Measurements from ENCODE around the gene EVX2.

Gene EVX2

DNA sequence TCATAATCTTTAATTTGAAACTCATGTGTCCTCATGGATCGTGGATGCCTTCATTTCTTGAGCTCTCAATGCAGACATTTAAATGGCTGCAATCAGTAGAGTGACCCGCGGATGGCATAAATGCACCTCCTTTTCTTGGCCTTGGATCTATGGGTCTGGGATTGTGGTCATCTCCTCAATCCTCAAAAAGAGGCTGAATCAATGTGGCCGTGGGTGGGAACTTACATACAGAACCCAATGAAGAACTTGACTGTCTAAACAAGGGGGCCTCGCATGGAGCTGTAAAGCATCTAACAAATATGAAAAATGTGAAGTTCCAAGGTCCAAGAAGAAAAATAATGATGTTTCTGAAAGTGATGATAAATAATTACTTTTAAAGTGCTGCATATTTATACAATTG is 11.7 kb upstream of the EVX2 start:
- DNase-seq, result no peak

DNA sequence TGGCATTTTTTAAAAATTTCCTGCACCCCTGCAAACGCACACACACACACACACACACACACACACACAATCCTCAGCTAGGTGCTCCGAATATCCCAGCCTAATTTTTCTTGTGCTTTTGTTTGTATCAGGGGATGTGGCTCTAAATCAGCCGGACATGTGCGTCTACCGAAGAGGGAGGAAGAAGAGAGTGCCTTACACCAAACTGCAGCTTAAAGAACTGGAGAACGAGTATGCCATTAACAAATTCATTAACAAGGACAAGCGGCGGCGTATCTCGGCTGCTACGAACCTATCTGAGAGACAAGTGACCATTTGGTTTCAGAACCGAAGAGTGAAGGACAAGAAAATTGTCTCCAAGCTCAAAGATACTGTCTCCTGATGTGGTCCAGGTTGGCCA is 10.6 kb upstream of the EVX2 start:
- DNase-seq, result no peak

DNA sequence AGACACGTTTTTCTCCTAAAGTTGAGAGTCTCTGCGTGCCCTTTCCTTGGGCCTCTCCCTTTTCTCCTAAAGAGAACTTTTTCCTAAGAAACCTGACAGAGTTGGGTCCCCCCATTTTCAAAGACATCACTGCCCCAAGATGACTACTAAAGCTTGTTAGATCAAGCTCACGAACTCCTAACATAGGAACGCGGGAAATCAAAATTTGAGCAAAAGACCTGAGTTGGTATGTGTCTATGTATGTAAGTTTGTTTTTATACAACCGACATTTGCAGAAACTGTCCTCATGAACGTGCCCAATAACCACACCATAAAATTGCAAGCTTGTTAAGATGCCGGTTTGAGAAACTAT is 10.1 kb upstream of the EVX2 start:
- no peak for DNase-seq

DNA sequence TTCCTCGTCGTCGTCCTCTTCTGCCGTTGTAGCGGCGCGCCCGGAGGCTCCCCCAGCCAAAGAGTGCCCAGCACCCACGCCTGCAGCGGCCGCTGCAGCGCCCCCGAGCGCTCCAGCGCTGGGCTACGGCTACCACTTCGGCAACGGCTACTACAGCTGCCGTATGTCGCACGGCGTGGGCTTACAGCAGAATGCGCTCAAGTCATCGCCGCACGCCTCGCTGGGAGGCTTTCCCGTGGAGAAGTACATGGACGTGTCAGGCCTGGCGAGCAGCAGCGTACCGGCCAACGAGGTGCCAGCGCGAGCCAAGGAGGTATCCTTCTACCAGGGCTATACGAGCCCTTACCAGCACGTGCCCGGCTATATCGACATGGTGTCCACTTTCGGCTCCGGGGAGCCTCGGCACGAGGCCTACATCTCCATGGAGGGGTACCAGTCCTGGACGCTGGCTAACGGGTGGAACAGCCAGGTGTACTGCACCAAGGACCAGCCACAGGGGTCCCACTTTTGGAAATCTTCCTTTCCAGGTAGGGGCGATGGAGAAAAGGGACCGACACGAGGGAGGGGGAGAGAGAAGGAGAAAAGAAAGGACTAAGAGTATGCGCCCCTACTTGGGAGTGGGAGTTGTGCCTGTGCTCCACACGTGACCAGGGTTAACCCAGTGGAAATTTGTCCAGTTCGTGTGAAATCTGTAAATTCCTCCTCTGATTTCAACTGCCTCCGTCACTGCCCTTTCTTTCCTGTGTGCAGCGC is 9.6 kb upstream of the EVX2 start:
- no peak for DNase-seq

DNA sequence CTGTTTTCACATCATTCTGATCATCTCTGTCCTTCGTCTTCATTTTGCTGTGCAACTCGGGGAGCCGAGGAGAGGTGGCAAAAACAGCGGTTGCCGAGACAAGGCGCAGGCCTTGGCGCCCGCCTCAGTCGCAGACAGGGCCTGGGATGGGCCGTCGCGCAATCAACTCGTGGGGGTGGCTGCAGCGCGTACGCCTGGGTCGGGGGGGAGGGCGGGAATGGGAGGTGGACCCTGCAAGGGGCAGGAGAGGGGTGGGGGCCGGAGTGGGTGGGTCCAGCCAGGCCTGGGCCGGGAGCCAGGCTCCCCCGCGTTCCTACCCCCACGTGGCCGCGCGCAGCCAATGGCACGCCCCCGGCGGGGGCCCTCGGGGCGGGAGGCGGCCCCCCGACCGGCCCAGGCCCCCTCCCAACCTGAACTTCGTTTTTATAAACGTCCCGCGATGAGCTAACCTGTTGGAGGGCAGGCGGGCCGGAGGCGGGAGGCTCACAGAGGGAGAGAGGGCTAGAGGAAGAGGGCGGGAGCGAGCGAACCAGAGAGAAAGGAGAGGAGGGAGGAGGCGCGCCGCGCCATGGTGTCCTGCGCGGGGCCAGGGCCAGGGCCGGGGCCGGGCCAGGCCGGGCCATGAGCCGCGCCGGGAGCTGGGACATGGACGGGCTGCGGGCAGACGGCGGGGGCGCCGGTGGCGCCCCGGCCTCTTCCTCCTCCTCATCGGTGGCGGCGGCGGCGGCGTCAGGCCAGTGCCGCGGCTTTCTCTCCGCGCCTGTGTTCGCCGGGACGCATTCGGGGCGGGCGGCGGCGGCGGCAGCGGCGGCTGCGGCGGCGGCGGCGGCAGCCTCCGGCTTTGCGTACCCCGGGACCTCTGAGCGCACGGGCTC is 8.7 kb upstream of the EVX2 start, which contains the start of gene HOXD13:
TSS of gene HOXD13 (plus strand) at position 452 of the 875 bp plus-strand sequence. CDS start at position 622, 170 bp downstream.
- no peak for DNase-seq

DNA sequence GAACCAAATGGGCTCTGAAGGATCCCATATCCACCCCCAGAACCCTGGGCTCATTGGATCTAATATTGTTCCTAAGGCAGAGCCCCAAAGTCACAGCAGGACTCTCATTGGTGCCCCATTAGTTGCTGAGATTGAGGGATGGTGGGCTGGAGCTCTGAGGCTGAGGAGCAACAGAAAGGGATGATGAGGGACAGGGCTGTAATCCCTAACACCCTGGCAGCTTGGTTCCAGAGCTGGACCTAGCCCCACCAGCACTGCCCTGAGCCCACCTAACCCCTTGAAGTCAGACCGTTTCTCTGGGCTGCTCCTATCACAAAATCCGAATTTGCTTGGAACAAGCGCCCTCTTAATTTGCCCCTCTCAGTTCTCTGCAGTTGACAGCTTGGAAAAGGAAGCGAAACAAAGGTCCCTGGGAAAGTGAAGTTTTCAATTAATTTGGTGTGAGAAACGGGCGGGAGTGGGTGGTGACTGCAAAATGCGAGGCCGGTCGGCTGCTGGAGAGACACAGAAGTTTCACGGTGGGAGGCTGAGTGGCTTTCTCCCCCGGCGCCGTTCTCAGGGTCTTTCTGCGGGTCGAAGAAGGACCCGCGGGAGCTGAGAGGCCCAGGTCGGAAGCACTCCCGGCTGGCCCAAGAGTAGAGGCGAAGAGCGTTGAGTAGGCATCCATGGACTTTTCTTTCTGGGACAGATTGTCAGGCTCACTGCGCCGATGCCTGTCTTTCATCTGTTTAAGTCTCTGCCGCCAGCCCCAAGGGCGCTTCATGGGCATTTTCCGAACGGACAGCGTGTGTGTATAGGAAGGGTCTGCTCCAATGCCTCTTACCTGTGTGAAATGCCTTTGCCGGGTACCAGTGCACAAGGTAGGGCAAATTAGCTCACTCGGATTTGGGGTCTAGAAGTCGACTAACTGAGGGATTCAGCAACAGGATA is 7.8 kb upstream of the EVX2 start:
- DNase-seq, result no peak

DNA sequence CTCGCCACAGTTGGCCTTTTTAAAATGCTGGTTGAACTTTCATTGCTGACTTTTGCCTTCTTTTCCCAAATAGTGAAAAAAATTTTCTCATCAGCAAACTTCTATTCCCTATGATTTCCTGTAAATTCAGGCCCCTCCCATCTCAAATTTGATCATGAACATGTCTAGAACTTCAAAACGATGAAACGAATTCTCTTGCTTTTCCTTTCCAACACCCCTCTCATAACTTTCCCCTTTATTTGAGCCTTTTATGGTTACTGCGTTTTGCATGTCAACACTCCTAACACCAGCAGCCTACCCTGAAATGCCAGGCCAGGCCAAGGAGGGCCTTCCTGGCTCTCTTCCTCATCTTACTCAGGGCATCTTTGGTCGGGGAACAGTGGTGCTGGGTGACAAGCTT is 7.1 kb upstream of the EVX2 start:
- DNase-seq, result no peak

DNA sequence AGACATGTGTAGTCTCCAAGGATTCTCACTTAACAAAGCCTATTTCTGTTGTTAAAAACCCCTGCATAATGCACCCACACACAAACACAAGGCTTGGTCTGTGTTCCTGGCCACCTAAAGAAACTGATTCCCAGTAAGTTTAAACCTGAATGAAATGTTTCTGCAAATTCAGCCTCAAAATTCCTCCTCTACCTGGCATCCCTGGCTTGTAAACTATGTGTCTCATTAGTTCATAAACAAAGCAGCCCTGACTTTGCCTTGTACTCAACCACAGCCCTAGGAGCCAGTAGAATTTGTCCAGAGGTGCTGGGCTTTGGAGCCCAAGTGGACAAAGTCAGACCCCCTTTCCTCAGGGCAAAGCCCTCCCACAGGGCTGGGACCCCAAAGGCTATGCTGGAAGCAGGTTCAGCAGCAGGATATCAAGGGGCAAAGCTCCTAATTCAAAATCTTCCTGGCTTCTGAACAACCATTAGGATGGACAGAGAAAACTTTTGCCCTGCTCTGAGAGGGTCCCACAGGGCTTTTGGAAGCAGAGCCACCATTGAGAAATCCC is 6.2 kb upstream of the EVX2 start:
- no peak for DNase-seq

DNA sequence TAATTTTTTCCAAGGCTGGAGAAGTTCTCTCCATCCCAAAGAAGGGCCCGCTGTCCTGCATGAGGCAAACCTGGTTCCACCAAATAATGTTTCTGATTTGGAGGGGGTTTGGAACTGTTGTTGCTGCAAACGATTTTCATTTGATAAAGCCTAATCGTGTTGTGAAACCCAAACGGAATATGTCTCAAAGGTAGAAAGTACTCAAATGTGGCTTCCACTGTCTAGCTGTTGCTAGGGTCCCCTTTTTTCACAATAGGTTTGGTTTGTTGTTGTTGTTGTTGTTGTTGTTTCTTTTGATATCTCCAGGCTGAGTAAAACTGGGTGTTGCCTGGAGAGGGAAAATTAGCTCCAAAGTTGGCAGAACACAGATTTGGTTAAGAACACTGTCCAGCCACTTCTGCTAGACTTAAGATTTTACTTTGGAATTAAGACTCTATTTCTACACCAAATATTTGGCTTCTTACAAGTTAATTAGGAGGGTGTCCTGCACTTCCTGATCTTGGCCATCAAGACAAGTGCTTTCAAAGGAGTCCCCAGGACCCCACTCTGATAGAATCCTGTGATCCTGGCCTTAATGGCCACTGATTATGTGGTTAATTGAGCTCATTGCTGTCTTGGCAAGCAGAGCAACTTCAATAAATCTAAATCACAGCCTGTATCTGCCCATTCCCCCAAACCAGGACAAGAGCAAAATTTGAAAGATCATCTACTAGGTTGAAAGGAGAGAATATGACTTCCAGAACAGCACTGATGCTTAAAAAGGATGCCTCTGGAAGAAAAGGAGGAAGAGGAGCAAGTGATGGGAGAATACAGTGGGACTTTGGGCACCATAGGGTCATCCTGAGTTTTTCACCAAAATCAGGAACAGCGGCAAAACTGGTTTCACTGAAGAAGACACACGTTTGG is 5.4 kb upstream of the EVX2 start:
- no peak for DNase-seq

DNA sequence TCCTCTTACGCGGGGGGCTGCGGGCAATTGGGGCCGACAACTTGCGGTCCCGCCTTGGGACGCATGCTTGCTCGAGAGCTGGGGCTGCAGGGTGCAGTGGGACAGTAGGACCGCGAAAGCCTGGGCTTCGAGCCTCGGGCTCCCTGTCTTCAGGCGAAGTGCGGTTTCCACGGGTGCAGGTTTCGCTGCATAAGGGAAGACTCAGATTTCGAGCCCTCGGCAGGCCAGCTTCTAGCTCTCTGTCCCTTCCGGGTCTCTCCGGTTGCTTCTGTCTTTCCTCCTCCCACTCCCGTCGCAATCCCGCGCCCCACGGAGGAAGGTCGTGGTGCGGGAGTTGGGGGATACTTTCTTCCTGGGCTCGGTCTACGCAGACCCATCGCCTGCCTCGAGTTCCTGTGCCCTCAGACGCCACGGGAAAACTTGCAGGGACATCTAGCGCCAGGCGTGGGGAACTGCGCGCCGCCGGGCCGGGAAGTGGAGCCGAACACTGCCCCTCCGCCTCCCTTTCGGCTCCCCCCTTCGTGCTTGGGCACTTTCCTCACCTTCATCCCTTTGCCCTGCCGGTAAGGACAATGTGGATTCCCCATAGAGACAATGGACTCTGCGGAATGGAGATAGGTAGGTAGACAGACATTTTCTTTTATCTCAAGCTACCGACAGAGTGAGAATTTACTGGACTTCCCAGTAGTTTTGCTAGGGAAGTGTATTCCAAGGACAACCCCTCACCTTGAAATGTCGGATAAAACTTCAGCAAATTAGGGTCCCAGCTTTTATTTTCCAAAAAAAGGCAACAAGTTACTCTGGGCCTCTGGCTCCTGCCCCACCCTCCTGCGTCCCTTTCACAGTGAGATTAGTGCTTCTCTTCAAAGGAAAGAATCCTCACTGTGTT is 4.5 kb upstream of the EVX2 start:
- peak; percentile 30 for DNase-seq

DNA sequence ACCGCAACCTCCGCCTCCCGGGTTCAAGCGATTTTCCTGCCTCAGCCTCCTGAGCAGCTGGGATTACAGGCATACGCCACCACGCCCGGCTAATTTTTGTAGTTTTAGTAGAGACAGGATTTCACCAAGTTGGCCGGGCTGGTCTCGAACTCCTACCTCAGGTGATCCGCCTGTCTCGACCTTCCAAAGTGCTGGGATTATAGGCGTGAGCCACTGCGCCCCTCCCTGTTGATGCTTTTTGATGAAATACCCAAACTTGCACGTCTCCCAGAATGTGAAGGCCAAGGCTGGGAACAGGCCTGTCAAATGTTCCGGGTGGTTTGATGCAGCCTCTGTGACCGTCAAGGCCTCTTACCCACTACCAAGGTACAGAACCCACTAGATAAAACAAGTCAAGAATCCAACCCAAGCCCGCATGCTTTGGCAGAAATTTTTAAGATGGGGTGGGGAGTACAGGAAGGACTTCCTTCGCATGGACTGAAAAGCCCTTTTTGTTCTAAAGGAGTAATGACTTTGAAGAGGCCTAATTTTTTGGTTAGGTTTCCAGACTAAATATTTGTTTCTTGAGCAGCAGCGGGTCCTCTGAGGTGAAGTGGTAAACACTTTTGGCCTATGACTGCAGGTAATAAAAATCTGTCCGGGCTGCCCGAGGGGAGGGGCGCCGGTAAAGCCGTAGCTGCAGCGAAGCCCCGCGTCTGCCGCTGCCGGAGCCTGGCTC is 3.7 kb upstream of the EVX2 start:
- DNase-seq, result no peak

DNA sequence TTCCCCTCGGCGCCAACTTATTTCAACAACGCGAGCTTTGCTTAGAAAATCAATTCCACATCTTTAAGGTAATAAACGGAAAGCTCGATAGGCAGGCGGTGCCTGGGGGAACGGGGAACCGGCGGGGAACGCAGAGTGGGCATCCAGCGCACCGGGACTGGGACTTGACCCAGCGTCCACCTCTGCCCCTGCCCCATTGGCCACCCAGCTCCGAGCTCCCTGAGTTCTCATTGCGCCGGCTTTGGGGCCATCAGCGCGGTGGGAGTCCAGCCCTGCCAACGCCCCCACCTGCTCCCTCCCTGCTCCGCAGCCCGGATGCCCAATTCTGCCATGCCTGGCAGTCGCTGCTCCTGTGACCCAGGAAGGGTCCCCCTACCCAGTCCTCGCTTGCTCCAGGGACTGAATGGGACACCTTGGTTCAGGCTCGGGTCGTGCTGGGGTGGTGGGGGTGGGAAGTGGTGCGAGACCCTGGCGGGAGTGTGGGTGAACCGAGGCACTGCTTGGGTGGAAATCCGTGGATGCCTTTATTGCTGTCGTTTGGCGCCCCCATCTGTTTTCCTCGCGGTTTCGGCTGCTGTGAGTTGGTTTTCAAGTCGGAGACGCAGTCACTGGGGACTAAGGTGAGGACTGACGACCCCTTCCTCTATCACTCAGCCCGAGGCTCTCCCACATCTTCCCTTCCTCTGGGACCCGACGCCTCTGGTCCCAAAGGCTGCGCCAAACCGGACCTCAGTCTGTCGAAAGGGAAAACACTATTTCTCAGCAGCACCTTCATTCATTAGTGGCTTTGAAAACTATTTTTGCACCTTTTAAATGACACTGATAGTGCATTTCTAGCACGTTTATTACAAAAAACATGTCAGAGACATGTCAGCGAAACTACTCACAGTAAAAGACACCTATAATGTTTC is 2.4 kb upstream of the EVX2 start:
- DNase-seq, result no peak

DNA sequence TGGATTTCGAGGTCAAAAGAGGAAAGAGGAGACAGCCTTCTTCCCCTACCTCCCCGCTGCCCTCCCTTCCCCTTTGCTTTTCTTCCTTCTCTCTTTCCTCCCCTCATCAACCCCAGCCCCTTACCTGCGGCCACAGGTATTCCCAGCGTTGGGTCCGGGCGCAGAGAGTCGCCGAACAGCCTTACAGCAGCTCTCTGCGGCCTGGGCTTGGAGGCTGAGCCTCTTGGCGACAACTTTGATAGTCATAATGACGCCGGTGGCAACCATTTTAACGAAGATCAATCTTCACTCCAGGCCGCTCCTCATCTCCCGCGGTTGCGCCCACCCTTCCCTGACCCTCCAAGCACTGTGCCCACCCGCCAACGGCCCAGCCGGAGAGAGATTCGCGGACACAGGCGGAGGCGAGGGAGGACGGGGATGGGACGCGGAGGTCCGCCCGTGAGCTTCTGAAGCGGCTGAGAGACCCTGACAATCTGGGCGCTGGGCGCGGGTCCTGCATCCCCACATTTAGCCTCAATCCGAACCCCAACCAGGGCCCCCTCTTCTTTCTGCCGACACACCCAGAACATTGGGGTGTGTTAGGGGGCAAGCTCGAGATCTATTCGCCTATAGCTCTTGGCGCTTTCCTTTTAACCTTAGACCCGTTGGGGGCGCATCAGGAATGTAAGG is 1.5 kb upstream of the EVX2 start:
- DNase-seq, result no peak

DNA sequence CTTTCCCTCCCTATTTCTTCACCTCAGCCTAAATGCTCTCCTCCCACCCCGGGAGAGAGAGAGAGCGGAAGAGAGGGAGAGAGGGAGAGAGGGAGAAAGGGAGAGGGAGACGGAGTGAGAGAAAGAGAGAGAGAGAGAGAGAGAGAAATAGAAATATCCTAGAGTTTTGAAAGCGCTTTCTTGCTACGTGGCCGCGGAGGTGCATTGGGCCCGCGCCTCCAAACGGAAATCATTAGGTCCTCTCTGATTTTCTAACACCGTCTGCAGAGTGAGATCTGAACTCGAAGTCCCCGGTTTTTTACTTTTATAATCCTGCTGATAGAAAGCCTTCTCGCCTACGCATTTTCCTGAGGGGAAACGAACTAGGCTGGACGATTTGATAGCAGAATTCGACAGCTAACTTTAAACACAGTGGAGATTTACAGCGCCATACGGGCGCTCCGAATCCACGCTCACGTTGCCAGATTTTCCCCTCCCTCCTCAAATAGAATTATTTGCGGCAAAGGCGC is 903 bp upstream of the EVX2 start:
- no peak for DNase-seq

DNA sequence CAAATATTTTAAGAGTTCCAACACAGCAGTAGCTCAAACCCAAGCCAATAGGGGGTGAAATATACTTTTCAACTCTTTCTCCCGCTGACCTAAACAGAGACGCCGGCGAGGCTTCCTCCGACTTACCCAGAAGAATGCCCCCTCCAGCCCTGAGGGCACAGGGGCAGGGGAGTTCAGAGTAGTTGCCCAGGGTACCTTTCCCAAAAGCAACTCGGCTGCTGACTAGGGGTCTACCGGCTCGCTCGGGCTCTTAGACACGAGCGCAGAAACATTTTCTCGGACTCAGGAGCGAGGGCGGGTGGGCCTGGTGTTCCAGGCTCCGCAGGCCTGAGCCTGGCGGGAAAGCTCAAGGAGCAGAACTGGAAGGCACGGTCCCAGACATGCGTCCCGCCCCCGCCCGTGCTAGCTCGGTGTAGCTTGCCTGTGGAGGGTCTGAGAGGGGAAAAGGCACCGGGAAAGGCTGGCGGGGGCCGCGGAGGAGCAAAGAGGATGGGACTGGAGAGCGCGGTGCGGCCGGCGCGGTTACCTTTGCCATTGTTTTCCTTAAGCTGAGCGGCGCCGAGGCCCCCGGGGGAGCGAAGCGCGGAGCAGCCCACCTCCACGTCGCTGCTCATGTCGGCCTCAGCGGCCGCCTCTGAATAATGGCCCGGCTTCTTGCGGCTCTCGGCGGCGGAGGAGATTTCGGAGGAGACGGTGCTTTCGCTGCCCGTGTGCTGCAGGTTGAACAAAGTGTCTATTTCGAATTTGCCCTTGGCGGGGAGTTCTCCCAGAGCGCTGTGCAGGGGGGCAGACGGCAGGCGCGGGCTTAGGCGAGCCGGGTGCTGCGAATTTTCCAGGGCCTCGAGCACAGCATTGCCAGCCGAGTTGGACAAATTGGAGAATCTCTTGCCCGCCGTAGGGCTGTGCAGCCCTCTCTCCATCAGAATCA is 674 bp downstream of the EVX2 start:
- DNase-seq, result no peak

DNA sequence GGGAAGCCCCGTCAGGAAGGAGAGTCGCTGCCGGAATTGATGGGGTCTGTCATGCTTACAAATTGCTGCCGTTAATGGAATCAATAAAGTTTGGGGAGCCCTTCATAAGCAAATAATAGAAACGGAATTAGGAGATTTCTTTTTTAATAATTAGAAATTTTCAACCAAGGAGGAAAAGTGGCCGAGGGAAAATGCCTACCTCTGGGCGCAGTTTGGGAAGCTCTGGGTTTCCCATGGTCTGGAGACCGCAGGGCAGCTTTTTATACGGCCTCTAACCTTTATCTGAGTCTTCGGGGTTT is 1.3 kb downstream of the EVX2 start:
- DNase-seq, result no peak

Data from CD4-positive, alpha-beta T cell treated with Interleukin-12 subunit alpha and Interleukin-12 subunit beta, for 1 hour (primary cell).